Keratinocyte (primary cell): Measurements from ENCODE around the gene TMEM150A. TPM values are rescaled to one million over a fixed set of nuclear protein-coding genes. Genes with fewer than 3 reads are reported as not detected.

Source experiments
- DNase-seq: peaks from one replicate; pipeline ENCODE4 v3.0.0-alpha.2; 2011; ENCODE audit warnings: low read depth, missing footprints, low spot score
- FAIRE-seq: peaks from 2 replicates; lab custom pipeline; 2011; peaks lifted over from hg19 to GRCh38; lab: Jason Lieb, UNC
- H2AFZ ChIP-seq: 2 replicates; pipeline ENCODE4 v1.6.0; 2012; ENCODE audit warnings: low read length, control low read depth, inconsistent platforms; ENCODE audit not compliant: control insufficient read depth
- H3K27ac ChIP-seq: 2 replicates; pipeline ENCODE4 v1.5.1; 2011; ENCODE audit warnings: low read length; ENCODE audit not compliant: control insufficient read depth, insufficient read depth
- H3K27me3 ChIP-seq: 3 replicates; pipeline ENCODE4 v1.6.0; 2011; ENCODE audit warnings: low read length; ENCODE audit not compliant: control insufficient read depth, insufficient read depth; ENCODE audit errors: extremely low read depth
- H3K36me3 ChIP-seq, 2 experiments: 2 replicates in 1 of 2; 3 replicates in 1 of 2; pipeline ENCODE4 v1.5.1; 2011; ENCODE audit warnings: low read length in 2 of 2, mild to moderate bottlenecking in 1 of 2; ENCODE audit not compliant: control insufficient read depth in 2 of 2, insufficient read depth in 2 of 2; ENCODE audit errors: extremely low read depth in 1 of 2
- H3K4me1 ChIP-seq: 3 replicates; pipeline ENCODE4 v1.5.1; 2011; ENCODE audit warnings: low read length; ENCODE audit not compliant: control insufficient read depth, insufficient read depth; ENCODE audit errors: extremely low read depth
- H3K4me2 ChIP-seq: 3 replicates; pipeline ENCODE4 v1.6.0; 2011; ENCODE audit warnings: low read depth, low read length; ENCODE audit not compliant: control insufficient read depth, insufficient read depth; ENCODE audit errors: extremely low read depth
- H3K4me3 ChIP-seq, 3 experiments: fragments of 200-600 bp in 1 of 3; sonication (generic) in 1 of 3; 2 replicates in 2 of 3; 3 replicates in 1 of 3; pipeline ENCODE4 v1.5.1; 2011 to 2016; ENCODE audit warnings: low read length in 3 of 3, mild to moderate bottlenecking in 3 of 3, control low read depth in 2 of 3, inconsistent platforms in 1 of 3, low read depth in 1 of 3, mixed read lengths in 1 of 3, mixed run types in 1 of 3, moderate library complexity in 1 of 3; ENCODE audit not compliant: control insufficient read depth in 2 of 3, insufficient read depth in 2 of 3; ENCODE audit errors: extremely low read depth in 1 of 3
- H3K79me2 ChIP-seq: 2 replicates; pipeline ENCODE4 v1.6.0; 2012; ENCODE audit warnings: low read length; ENCODE audit not compliant: control insufficient read depth, insufficient read depth
- H3K9ac ChIP-seq: 3 replicates; pipeline ENCODE4 v1.6.0; 2011; ENCODE audit warnings: low read length; ENCODE audit not compliant: control insufficient read depth, insufficient read depth; ENCODE audit errors: extremely low read depth
- H3K9me1 ChIP-seq: 3 replicates; pipeline ENCODE4 v1.6.0; 2011; ENCODE audit warnings: low read length; ENCODE audit not compliant: control insufficient read depth, insufficient read depth; ENCODE audit errors: extremely low read depth
- H3K9me3 ChIP-seq: 2 replicates; pipeline ENCODE4 v1.5.1; 2012; ENCODE audit warnings: low read depth, low read length; ENCODE audit not compliant: control insufficient read depth
- H4K20me1 ChIP-seq: 3 replicates; pipeline ENCODE4 v1.6.0; 2011; ENCODE audit warnings: low read length; ENCODE audit not compliant: control insufficient read depth, insufficient read depth; ENCODE audit errors: extremely low read depth
- EZH2 ChIP-seq: IDR thresholded peaks from one replicate; pipeline ENCODE4 v1.6.1; 2012; ENCODE audit warnings: inconsistent platforms, mild to moderate bottlenecking, low read length, moderate library complexity
- dilution Hi-C: fragments of 300-500 bp; cut with MboI; formaldehyde crosslinking; loops from one replicate; pipeline ENCODE4 v1.7.0; 2020; ENCODE audit warnings: low sequenced_read_pairs; ENCODE audit not compliant: extremely low pct_ligation_motif_present
- polyA plus RNA-seq, 5 experiments: library from polyadenylated mRNA; depleted of rRNA in 3 of 5; stranded (reverse) in 3 of 5; stranded (forward) in 1 of 5; unstranded in 1 of 5; fragments of >200 nt; gene quantifications; 1 replicate in 1 of 5; 2 replicates in 3 of 5; 3 replicates in 1 of 5; pipeline versions ENCODE4 v1.2.1 to v1.2.3, GENCODE V29; 2011 to 2012; ENCODE audit warnings: missing spikeins in 2 of 5, low read depth in 1 of 5, low replicate concordance in 1 of 5
- TF ChIP-seq, protein P1 (sequence below), 3 experiments: IDR thresholded peaks in 1 of 3; conservative IDR thresholded peaks in 1 of 3; optimal IDR thresholded peaks in 1 of 3; 2 replicates in 2 of 3; 3 replicates in 1 of 3; pipeline versions ENCODE3 to v1.5.1; 2011; ENCODE audit warnings: low read length in 3 of 3, mild to moderate bottlenecking in 3 of 3, moderate library complexity in 2 of 3, control low read depth in 1 of 3, inconsistent platforms in 1 of 3; ENCODE audit not compliant: insufficient read depth in 2 of 3; ENCODE audit errors: extremely low read depth in 1 of 3

TMEM150A gene
- polyA plus RNA-seq, 1 donor (not counting 4 experiments of a cell fraction or from before 2014, with no cell fraction given), result 7.7 TPM

DNA sequence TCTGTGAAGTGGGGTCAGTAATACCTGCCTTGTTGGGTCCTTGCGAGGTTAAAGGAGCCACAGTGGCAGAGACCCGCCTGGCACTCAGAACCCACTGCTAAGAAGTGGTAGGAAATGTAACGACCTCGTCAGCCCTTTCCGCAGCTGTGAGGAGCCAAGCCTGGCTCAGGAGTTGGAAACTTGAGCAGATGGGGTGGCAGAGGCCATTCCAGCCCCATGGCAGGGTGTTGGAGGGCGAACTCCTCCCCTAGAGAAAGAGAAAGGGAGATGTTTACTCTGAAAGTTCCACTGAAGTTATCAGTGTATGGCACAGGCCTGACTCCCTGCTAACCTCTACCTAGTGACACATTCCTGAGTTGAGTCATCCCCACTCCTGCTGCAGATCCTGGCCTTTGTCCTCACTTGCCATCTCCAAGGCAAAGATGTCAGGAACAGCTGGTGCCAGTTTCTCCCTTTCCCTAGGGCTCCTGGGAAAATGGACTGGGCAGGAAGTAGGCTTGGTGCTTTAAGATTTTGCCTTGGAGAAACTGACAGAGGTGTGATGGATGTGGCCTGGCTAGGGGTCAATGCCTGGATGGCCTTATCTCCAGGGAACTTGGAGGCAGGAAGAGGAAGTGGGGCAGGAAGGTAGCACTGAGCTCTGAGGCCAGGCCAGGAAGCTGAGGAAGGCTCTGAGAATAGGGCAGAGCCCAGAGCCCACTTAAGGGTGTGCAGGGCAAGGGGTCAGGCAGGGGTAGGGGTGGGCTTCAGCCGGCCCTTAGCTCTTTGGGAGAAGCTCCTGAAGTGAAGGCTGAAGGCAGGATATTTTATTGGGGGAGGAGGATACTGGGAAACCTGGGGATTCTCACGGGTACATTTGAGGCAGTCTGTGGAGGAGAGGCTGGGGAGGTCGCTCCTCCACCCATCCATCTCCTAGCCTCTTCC, 17.4 kb downstream of the TMEM150A start:
- TF ChIP-seq, protein P1, sequence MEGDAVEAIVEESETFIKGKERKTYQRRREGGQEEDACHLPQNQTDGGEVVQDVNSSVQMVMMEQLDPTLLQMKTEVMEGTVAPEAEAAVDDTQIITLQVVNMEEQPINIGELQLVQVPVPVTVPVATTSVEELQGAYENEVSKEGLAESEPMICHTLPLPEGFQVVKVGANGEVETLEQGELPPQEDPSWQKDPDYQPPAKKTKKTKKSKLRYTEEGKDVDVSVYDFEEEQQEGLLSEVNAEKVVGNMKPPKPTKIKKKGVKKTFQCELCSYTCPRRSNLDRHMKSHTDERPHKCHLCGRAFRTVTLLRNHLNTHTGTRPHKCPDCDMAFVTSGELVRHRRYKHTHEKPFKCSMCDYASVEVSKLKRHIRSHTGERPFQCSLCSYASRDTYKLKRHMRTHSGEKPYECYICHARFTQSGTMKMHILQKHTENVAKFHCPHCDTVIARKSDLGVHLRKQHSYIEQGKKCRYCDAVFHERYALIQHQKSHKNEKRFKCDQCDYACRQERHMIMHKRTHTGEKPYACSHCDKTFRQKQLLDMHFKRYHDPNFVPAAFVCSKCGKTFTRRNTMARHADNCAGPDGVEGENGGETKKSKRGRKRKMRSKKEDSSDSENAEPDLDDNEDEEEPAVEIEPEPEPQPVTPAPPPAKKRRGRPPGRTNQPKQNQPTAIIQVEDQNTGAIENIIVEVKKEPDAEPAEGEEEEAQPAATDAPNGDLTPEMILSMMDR (optimal IDR thresholded peaks at IDR 0.05 in 1 of 3, IDR thresholded peaks at IDR 0.05 in 1 of 3, conservative IDR thresholded peaks at IDR 0.05 in 1 of 3; ENCODE audit: extremely low read depth in 1 of 3, insufficient read depth in 2 of 3, low read length in 3 of 3), result no peak
- TF ChIP-seq EZH2, result no peak
- H3K36me3 ChIP-seq, result peaks cover 12 to 17% of the 10 kb centered on the region in 2 experiments
- H3K27me3 ChIP-seq, result no peaks in the 10 kb centered on the region
- H3K9me1 ChIP-seq, result no peaks in the 10 kb centered on the region
- no peaks in the 10 kb centered on the region for H3K9me3 ChIP-seq
- H3K4me1 ChIP-seq, result peaks cover 14% of the 10 kb centered on the region
- peak overlapping the region; percentile 30 for H3K9ac ChIP-seq
- peak overlapping the region in 2 of 3 experiments; percentile 15 to 43 for H3K4me3 ChIP-seq
- H3K79me2 ChIP-seq, result no peaks in the 10 kb centered on the region
- no peaks in the 10 kb centered on the region for H4K20me1 ChIP-seq
- dilution Hi-C loops, result no loop called here
- H2AFZ ChIP-seq, result peak overlapping the region; percentile 53
- DNase-seq (no peak), FAIRE-seq (peak; percentile 91)
- peak overlapping the region; percentile 13 for H3K27ac ChIP-seq
- H3K4me2 ChIP-seq, result peak overlapping the region; percentile 68

DNA sequence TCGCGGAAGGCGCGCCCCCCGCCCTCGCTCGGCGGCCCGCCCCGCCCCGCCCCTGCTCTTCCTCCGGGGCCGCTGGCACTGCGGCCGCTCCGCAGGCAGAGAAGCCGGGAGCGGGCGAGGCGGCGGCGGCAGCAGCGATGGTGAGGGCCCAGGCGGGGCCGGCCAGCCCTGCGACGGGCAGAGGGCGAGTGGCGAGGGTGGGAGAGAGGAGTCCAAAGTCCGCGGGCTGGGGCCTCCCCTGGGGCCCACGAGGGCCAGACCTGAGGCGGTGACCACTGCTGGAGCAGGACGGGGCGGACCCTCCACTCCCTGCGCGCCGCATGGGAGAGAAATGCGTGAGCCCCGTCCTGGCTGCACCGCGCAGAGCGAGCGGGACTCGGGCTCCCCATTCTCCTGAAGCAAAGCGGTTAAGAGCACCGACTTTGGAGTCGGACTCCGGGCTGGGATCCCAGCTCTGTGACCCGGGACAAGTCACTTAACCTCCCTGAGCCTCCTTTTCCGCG, 18.1 kb downstream of the TMEM150A start, which contains the start of gene VAMP5:
Gene VAMP5, plus strand, starts transcription at position 78 of the 503 bp plus-strand sequence. Its CDS starts 60 bp downstream, at position 138.
- peak within 1 kb of the TSS; percentile 13 for H3K27ac ChIP-seq
- no peak for FAIRE-seq
- H3K27me3 ChIP-seq, result no peaks in the 10 kb centered on the region
- peak within 1 kb of the TSS; percentile 68 for H3K4me2 ChIP-seq
- H3K9me1 ChIP-seq, result no peaks in the 10 kb centered on the region
- peaks cover 21% of the 10 kb centered on the region for H3K4me1 ChIP-seq
- peak within 1 kb of the TSS; percentile 30 for H3K9ac ChIP-seq
- DNase-seq, result no peak
- peak within 1 kb of the TSS in 2 of 3 experiments; percentile 15 to 43 for H3K4me3 ChIP-seq
- H3K36me3 ChIP-seq, result peaks cover 15 to 20% of the 10 kb centered on the region in 2 experiments
- no peaks in the 10 kb centered on the region for H3K9me3 ChIP-seq
- dilution Hi-C loops, result no loop called here
- H3K79me2 ChIP-seq, result peaks cover 1% of the 10 kb centered on the region
- TF ChIP-seq, protein P1 (optimal IDR thresholded peaks at IDR 0.05 in 1 of 3, IDR thresholded peaks at IDR 0.05 in 1 of 3, conservative IDR thresholded peaks at IDR 0.05 in 1 of 3; ENCODE audit: extremely low read depth in 1 of 3, insufficient read depth in 2 of 3, low read length in 3 of 3), result no peak
- TF ChIP-seq EZH2, result no peak
- no peaks in the 10 kb centered on the region for H4K20me1 ChIP-seq
- peak within 1 kb of the TSS; percentile 53 for H2AFZ ChIP-seq
